Astrocyte (in vitro differentiated cells and primary cell): Measurements from ENCODE around the gene TOR4A. TPM values are rescaled to one million over a fixed set of nuclear protein-coding genes. Genes with fewer than 3 reads are reported as not detected.
A peak's percentile ranks its signal among the peaks of the same experiment; 100 is the strongest.

Experiments used
- DNase-seq: peaks from one replicate; pipeline ENCODE4 v3.0.0-alpha.2; 2010; ENCODE audit warnings: low read depth
- FAIRE-seq: peaks from 2 replicates; lab custom pipeline; 2011; peaks lifted over from hg19 to GRCh38; lab: Jason Lieb, UNC
- H2AFZ ChIP-seq: 2 replicates; pipeline ENCODE4 v1.6.0; 2012; ENCODE audit warnings: low read depth, low read length, inconsistent platforms
- H3K27ac ChIP-seq: 2 replicates; pipeline ENCODE4 v1.5.1; 2011; ENCODE audit warnings: low read depth, low read length, inconsistent platforms
- H3K27me3 ChIP-seq: 2 replicates; pipeline ENCODE4 v1.6.0; 2011; ENCODE audit warnings: low read length, inconsistent platforms; ENCODE audit not compliant: insufficient read depth
- H3K36me3 ChIP-seq: 2 replicates; pipeline ENCODE4 v1.5.1; 2011; ENCODE audit warnings: low read length, inconsistent platforms; ENCODE audit not compliant: insufficient read depth
- H3K4me1 ChIP-seq: 2 replicates; pipeline ENCODE4 v1.5.1; 2011; ENCODE audit warnings: low read length, inconsistent platforms; ENCODE audit not compliant: insufficient read depth
- H3K4me2 ChIP-seq: 2 replicates; pipeline ENCODE4 v1.6.0; 2012; ENCODE audit warnings: low read length, inconsistent platforms
- H3K4me3 ChIP-seq: 2 replicates; pipeline ENCODE4 v1.5.1; 2011; ENCODE audit warnings: low read depth, mild to moderate bottlenecking, low read length, inconsistent platforms; ENCODE audit not compliant: insufficient read depth
- H3K79me2 ChIP-seq: 2 replicates; pipeline ENCODE4 v1.6.0; 2012; ENCODE audit warnings: mild to moderate bottlenecking, low read length, inconsistent platforms; ENCODE audit not compliant: insufficient read depth
- H3K9ac ChIP-seq: 2 replicates; pipeline ENCODE4 v1.6.0; 2012; ENCODE audit warnings: mild to moderate bottlenecking, low read length, inconsistent platforms
- H3K9me3 ChIP-seq: 2 replicates; pipeline ENCODE4 v1.5.1; 2012; ENCODE audit warnings: low read depth, mild to moderate bottlenecking, low read length, inconsistent platforms; ENCODE audit not compliant: insufficient read depth
- H4K20me1 ChIP-seq: 2 replicates; pipeline ENCODE4 v1.6.0; 2012; ENCODE audit warnings: low read length, inconsistent platforms; ENCODE audit not compliant: insufficient read depth
- H3K27ac Mint-ChIP-seq: one replicate; pipeline ENCODE4 v1.8.0; 2021; ENCODE audit warnings: mild to moderate bottlenecking, mixed read lengths; ENCODE audit not compliant: unreplicated experiment
- H3K27me3 Mint-ChIP-seq: one replicate; pipeline ENCODE4 v1.8.0; 2021; ENCODE audit warnings: low read depth, mixed read lengths; ENCODE audit not compliant: unreplicated experiment
- H3K36me3 Mint-ChIP-seq: one replicate; pipeline ENCODE4 v1.8.0; 2021; ENCODE audit warnings: low read depth, mixed read lengths; ENCODE audit not compliant: unreplicated experiment
- H3K4me1 Mint-ChIP-seq: one replicate; pipeline ENCODE4 v1.8.0; 2021; ENCODE audit warnings: low read depth, mixed read lengths; ENCODE audit not compliant: unreplicated experiment
- H3K4me3 Mint-ChIP-seq: one replicate; pipeline ENCODE4 v1.8.0; 2021; ENCODE audit warnings: mild to moderate bottlenecking, moderate library complexity, mixed read lengths; ENCODE audit not compliant: unreplicated experiment
- H3K9me3 Mint-ChIP-seq: one replicate; pipeline ENCODE4 v1.8.0; 2021; ENCODE audit warnings: mild to moderate bottlenecking, mixed read lengths; ENCODE audit not compliant: unreplicated experiment
- EZH2 ChIP-seq: IDR thresholded peaks from 2 replicates; pipeline ENCODE4 v1.6.1; 2012; ENCODE audit warnings: mild to moderate bottlenecking, low read length, inconsistent platforms; ENCODE audit not compliant: insufficient read depth
- total RNA-seq: library from RNA; stranded (reverse); gene quantifications from 2 replicates; pipeline ENCODE4 v1.2.1, GENCODE V29; 2021
- TF ChIP-seq, protein P1 (sequence below): IDR thresholded peaks from 2 replicates; pipeline ENCODE4 v1.5.1; 2011; ENCODE audit warnings: low read depth, mild to moderate bottlenecking, inconsistent platforms, low read length, moderate library complexity; ENCODE audit not compliant: insufficient read depth

TOR4A gene
- total RNA-seq, 1 donor from 2014 or later = 11.8 TPM

DNA sequence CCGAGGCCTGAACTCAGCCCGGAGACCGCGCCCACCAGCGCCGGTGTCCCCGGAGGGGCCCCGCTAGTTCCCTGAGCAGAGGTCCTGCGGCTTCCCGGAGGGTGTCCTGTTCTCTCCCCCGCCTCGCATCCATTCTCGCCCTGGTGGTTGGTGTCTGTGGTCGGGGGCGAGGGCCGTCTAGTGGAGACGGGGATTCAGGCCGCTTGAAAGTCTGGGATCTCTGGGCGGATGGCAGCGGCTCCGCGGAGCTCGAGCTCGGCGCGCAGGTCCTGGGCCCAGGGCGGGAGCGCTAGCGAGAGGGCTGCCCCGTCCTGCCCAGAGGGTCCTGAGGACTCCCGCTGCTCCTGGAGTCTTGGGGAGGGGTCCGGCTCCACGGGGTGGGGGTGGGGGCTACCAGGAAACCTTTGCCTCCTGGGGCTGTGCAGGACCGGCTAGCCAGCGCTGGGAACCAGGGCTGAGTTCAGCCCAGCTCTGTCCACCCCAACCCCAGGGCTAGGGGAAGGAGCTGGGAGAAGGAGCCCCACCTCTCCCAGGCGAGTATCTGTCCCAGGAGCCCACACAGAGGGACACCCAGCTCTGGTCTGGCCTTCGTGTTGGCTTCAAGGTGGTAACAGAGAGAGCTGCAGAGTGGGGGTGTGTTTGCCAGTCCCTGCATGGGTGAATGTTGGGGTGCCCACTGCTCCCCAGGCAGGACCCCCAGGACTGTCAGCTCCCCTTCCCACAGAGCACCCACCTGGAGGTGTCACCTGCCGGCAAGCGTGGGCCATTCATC lies 4.0 kb downstream of the TOR4A start:
- peak overlapping the region; percentile 76 for H3K4me2 ChIP-seq
- H3K27ac Mint-ChIP-seq = no peak overlapping the region
- H4K20me1 ChIP-seq = peaks cover 41% of the 10 kb centered on the region
- no peak overlapping the region for H2AFZ ChIP-seq
- peaks cover 3% of the 10 kb centered on the region for H3K36me3 Mint-ChIP-seq
- FAIRE-seq (no peak), DNase-seq (no peak)
- no peaks in the 10 kb centered on the region for H3K4me1 Mint-ChIP-seq
- H3K4me3 Mint-ChIP-seq = no peak overlapping the region
- H3K27ac ChIP-seq = no peak overlapping the region
- no peaks in the 10 kb centered on the region for H3K36me3 ChIP-seq
- H3K27me3 Mint-ChIP-seq = no peaks in the 10 kb centered on the region
- H3K79me2 ChIP-seq = peaks cover 28% of the 10 kb centered on the region
- H3K9ac ChIP-seq = no peak overlapping the region
- H3K27me3 ChIP-seq = no peaks in the 10 kb centered on the region
- H3K4me3 ChIP-seq = peak overlapping the region; percentile 10
- peaks cover 2% of the 10 kb centered on the region for H3K9me3 Mint-ChIP-seq
- TF ChIP-seq EZH2 = no peak
- TF ChIP-seq, protein P1, sequence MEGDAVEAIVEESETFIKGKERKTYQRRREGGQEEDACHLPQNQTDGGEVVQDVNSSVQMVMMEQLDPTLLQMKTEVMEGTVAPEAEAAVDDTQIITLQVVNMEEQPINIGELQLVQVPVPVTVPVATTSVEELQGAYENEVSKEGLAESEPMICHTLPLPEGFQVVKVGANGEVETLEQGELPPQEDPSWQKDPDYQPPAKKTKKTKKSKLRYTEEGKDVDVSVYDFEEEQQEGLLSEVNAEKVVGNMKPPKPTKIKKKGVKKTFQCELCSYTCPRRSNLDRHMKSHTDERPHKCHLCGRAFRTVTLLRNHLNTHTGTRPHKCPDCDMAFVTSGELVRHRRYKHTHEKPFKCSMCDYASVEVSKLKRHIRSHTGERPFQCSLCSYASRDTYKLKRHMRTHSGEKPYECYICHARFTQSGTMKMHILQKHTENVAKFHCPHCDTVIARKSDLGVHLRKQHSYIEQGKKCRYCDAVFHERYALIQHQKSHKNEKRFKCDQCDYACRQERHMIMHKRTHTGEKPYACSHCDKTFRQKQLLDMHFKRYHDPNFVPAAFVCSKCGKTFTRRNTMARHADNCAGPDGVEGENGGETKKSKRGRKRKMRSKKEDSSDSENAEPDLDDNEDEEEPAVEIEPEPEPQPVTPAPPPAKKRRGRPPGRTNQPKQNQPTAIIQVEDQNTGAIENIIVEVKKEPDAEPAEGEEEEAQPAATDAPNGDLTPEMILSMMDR = no peak
- peaks cover 28% of the 10 kb centered on the region for H3K4me1 ChIP-seq
- H3K9me3 ChIP-seq = no peaks in the 10 kb centered on the region

DNA sequence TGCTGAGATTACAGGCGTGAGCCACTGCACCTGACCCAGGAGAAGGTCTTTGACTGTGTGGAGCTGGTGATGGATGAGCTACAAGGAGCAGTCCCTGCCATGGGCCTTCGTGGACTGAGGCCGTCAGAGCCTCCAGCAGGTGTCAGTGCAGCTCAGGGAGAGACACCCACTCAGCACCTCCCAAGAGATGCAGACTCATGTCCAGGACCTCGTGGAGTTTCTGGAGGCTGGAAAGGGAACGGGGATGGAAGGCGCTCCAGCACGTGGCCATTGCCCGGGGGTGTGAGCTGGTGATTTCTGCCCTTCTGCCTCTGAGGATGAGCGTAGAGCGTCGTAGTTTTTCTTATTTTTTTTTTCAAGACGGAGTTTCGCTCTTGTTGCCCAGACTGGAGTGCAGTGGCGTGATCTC lies 9.5 kb downstream of the TOR4A start:
- no peak for TF ChIP-seq EZH2
- TF ChIP-seq, protein P1 = peak; percentile 50
- H3K27ac Mint-ChIP-seq = no peak overlapping the region
- Histone ChIP-seq H3K9ac (no peak overlapping the region), H3K79me2 (no peaks in the 10 kb centered on the region), H3K9me3 (no peaks in the 10 kb centered on the region), H3K4me2 (no peak overlapping the region), H2AFZ (no peak overlapping the region), H3K36me3 (no peaks in the 10 kb centered on the region), H3K27ac (no peak overlapping the region), H3K4me3 (no peak overlapping the region), H3K27me3 (no peaks in the 10 kb centered on the region), H3K4me1 (no peaks in the 10 kb centered on the region), H4K20me1 (peaks cover 12% of the 10 kb centered on the region)
- DNase-seq (no peak), FAIRE-seq (no peak)
- H3K36me3 Mint-ChIP-seq = peaks cover 3% of the 10 kb centered on the region
- H3K9me3 Mint-ChIP-seq = peaks cover 2% of the 10 kb centered on the region
- H3K4me1 Mint-ChIP-seq = no peaks in the 10 kb centered on the region
- H3K4me3 Mint-ChIP-seq = peak overlapping the region; percentile 29
- H3K27me3 Mint-ChIP-seq = no peaks in the 10 kb centered on the region

DNA sequence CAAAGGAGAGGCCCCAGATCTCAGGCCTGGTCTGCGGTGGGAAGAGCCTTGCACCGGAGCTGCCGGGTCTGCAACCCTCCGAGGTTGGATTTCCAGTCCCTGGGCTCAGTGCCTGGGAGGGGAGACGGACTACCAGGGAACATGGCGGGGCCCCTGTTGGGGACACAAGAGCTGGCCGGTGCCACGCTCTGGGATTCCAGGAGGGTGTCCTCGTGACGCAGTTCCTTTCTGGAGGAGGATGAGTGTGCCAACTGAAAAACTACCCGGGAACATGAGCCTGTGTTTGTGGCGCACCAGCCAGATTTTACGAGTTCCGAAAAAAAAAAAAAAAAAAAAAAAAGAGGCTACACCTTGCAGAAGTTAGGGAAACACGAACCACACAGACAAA lies 15.6 kb downstream of the TOR4A start:
- Histone ChIP-seq H3K27me3 (peaks cover 6% of the 10 kb centered on the region), H3K4me2 (no peak overlapping the region), H3K36me3 (no peaks in the 10 kb centered on the region), H3K9ac (no peak overlapping the region), H4K20me1 (no peaks in the 10 kb centered on the region), H3K9me3 (peaks cover 4% of the 10 kb centered on the region), H3K4me3 (no peak overlapping the region), H2AFZ (no peak overlapping the region), H3K4me1 (peaks cover 14% of the 10 kb centered on the region), H3K27ac (no peak overlapping the region), H3K79me2 (no peaks in the 10 kb centered on the region)
- H3K36me3 Mint-ChIP-seq = no peaks in the 10 kb centered on the region
- no peak overlapping the region for H3K27ac Mint-ChIP-seq
- DNase-seq (no peak), FAIRE-seq (no peak)
- H3K4me3 Mint-ChIP-seq = no peak overlapping the region
- no peaks in the 10 kb centered on the region for H3K9me3 Mint-ChIP-seq
- H3K4me1 Mint-ChIP-seq = peaks cover 4% of the 10 kb centered on the region
- TF ChIP-seq EZH2 = no peak
- TF ChIP-seq, protein P1 = no peak
- H3K27me3 Mint-ChIP-seq = peaks cover 11% of the 10 kb centered on the region
